Peyer's patch (tissue), 4 donors: ENCODE data around the gene PLD2. TPM values are rescaled to one million over a fixed set of nuclear protein-coding genes. Genes with fewer than 3 reads are reported as not detected.

Experiments
- DNase-seq, 3 donors: peaks; one replicate each; pipeline ENCODE4 v3.0.0-alpha.2; 2017 to 2019
- H3K27ac ChIP-seq, 4 donors: fragments of 200-600 bp; sonication (generic); one replicate each; pipeline ENCODE4 v1.5.1; 2016 to 2019
- H3K27me3 ChIP-seq, 2 donors: fragments of 200-600 bp; sonication (generic); one replicate each; pipeline ENCODE4 v1.5.1; 2019
- H3K36me3 ChIP-seq, 3 donors: fragments of 200-600 bp; sonication (generic); one replicate each; pipeline ENCODE4 v1.5.1; 2016 to 2019
- H3K4me1 ChIP-seq, 4 donors: fragments of 200-600 bp; sonication (generic); one replicate each; pipeline ENCODE4 v1.5.1; 2016 to 2019
- H3K4me3 ChIP-seq, 4 donors: fragments of 200-600 bp; sonication (generic); 1 replicate in 3 of 4; 2 replicates in 1 of 4; pipeline ENCODE4 v1.5.1; 2016 to 2019; ENCODE audit warnings: mild to moderate bottlenecking in 1 of 4
- H3K9me3 ChIP-seq, 4 donors: fragments of 200-600 bp; sonication (generic); one replicate each; pipeline ENCODE4 v1.5.1; 2016 to 2019; ENCODE audit warnings: mild to moderate bottlenecking in 1 of 4
- CTCF ChIP-seq, 6 experiments: fragments of 450-650 bp in 4 of 6; fragments of 200-600 bp in 2 of 6; sonication (generic) in 1 of 6; IDR thresholded peaks; one replicate each; pipeline ENCODE4 v1.5.1; 2017 to 2019; ENCODE audit warnings: antibody characterized with exemption in 6 of 6, mild to moderate bottlenecking in 3 of 6, moderate library complexity in 1 of 6
- POLR2A ChIP-seq, 2 donors: fragments of 450-650 bp; IDR thresholded peaks; one replicate each; pipeline ENCODE4 v1.5.1; 2017; ENCODE audit warnings: antibody characterized with exemption in 2 of 2, mild to moderate bottlenecking in 2 of 2, moderate library complexity in 2 of 2
- total RNA-seq, 4 donors: library from RNA; depleted of rRNA; stranded (reverse); fragments of >200 nt; gene quantifications; one replicate each; pipeline ENCODE4 v1.1.0, GENCODE V29; 2016

PLD2 gene
- total RNA-seq, 4 donors from 2014 or later, result 14.4 to 33.8 (median 26.6) TPM

- no peak overlapping the region for H3K27ac ChIP-seq
- no peaks in the 10 kb centered on the region for H3K27me3 ChIP-seq
- no peak for TF ChIP-seq CTCF (IDR thresholded peaks at IDR 0.05)
- TF ChIP-seq POLR2A (IDR thresholded peaks at IDR 0.05), result no peak
- no peaks in the 10 kb centered on the region for H3K9me3 ChIP-seq
- H3K36me3 ChIP-seq, result peaks cover 0 to 6% (median 0%) of the 10 kb centered on the region in 3 donors
- no peak overlapping the region for H3K4me3 ChIP-seq
- no peak for DNase-seq
- H3K4me1 ChIP-seq, result no peaks in the 10 kb centered on the region
Measured at GRCh38 chr17:4870855-4871254, 63.9 kb downstream of the PLD2 start.

- TF ChIP-seq CTCF (IDR thresholded peaks at IDR 0.05) (no peak), POLR2A (IDR thresholded peaks at IDR 0.05) (no peak)
- H3K36me3 ChIP-seq, result peaks cover 0 to 6% (median 0%) of the 10 kb centered on the region in 3 donors
Measured at GRCh38 chr17:4872786-4873185, 65.8 kb downstream of the PLD2 start.

More at GRCh38 chr17:4872786-4873185, 65.8 kb downstream of the PLD2 start:
- no peaks in the 10 kb centered on the region for H3K27me3 ChIP-seq
- H3K4me3 ChIP-seq, result no peak overlapping the region
- no peaks in the 10 kb centered on the region for H3K9me3 ChIP-seq
- H3K27ac ChIP-seq, result no peak overlapping the region
- DNase-seq, result no peak
- H3K4me1 ChIP-seq, result no peaks in the 10 kb centered on the region

Other genes with a start within 250 kb of the PLD2 start
- 100 to 1,000 TPM in 2 of 4 donors, 10 to 100 TPM in 2; 26.4 to 199 (median 119) TPM for gene GGT6, start 246.6 kb upstream of the PLD2 start, total RNA-seq
- 1 to 10 TPM in 1 of 4 donors, not detected in 3; 1.2 TPM for gene SMTNL2, start 222.6 kb upstream of the PLD2 start, total RNA-seq
- not detected for gene ALOX15, start 165.5 kb upstream of the PLD2 start, total RNA-seq
- 10 to 100 TPM; 21.2 to 34.9 (median 31.4) TPM for gene PELP1, start 103.0 kb upstream of the PLD2 start, total RNA-seq
- gene ARRB2, start 96.5 kb upstream of the PLD2 start, total RNA-seq, result 100 to 1,000 TPM in 1 of 4 donors, 10 to 100 TPM in 3; 59.2 to 163 (median 73.8) TPM
- 10 to 100 TPM; 32.1 to 44.6 (median 41.8) TPM for gene MED11, start 75.7 kb upstream of the PLD2 start, total RNA-seq
- gene ZMYND15, start 67.3 kb upstream of the PLD2 start, total RNA-seq, result 1 to 10 TPM in 3 of 4 donors, not detected in 1; 2.1 to 5.6 (median 4.0) TPM
- 10 to 100 TPM; 24.8 to 33.1 (median 28.0) TPM for gene CXCL16, start 67.2 kb upstream of the PLD2 start, total RNA-seq
- gene TM4SF5, start 35.3 kb upstream of the PLD2 start, total RNA-seq, result 100 to 1,000 TPM in 2 of 4 donors, 10 to 100 TPM in 1, not detected in 1; 75.3 to 171 (median 163) TPM
- 1 to 10 TPM in 1 of 4 donors, not detected in 3; 3.8 TPM for gene VMO1, start 20.8 kb upstream of the PLD2 start, total RNA-seq
- 10 to 100 TPM in 2 of 4 donors, 1 to 10 TPM in 1, not detected in 1; 5.4 to 28.2 (median 23.6) TPM for gene GLTPD2, start 18.2 kb upstream of the PLD2 start, total RNA-seq
- 100 to 1,000 TPM in 2 of 4 donors, 10 to 100 TPM in 2; 51.4 to 155 (median 107) TPM for gene PSMB6, start 11.0 kb upstream of the PLD2 start, total RNA-seq
- 100 to 1,000 TPM; 111 to 278 (median 223) TPM for gene MINK1, start 26.2 kb downstream of the PLD2 start, total RNA-seq
- gene C17orf107, start 92.4 kb downstream of the PLD2 start, total RNA-seq, result 1 to 10 TPM in 2 of 4 donors, under 1 TPM in 2; 0.66 to 5.0 (median 1.5) TPM
- not detected for gene CHRNE, start 95.9 kb downstream of the PLD2 start, total RNA-seq
- gene GP1BA, start 125.1 kb downstream of the PLD2 start, total RNA-seq, result not detected
- gene SLC25A11, start 132.9 kb downstream of the PLD2 start, total RNA-seq, result 10 to 100 TPM; 30.5 to 84.1 (median 60.4) TPM
- 10 to 100 TPM; 57.8 to 92.1 (median 78.9) TPM for gene RNF167, start 133.1 kb downstream of the PLD2 start, total RNA-seq
- gene PFN1, start 141.4 kb downstream of the PLD2 start, total RNA-seq, result 1,000 to 10,000 TPM in 1 of 4 donors, 100 to 1,000 TPM in 3; 530 to 1,064 (median 855) TPM
- gene ENO3, start 144.0 kb downstream of the PLD2 start, total RNA-seq, result 10 to 100 TPM in 3 of 4 donors, 1 to 10 TPM in 1; 7.4 to 27.7 (median 20.6) TPM
- gene SPAG7, start 160.7 kb downstream of the PLD2 start, total RNA-seq, result 10 to 100 TPM; 34.2 to 85.0 (median 48.9) TPM
- gene CAMTA2, start 180.5 kb downstream of the PLD2 start, total RNA-seq, result 100 to 1,000 TPM in 1 of 4 donors, 10 to 100 TPM in 3; 42.4 to 124 (median 88.7) TPM
- 1 to 10 TPM in 1 of 4 donors, not detected in 3; 2.4 TPM for gene INCA1, start 190.4 kb downstream of the PLD2 start, total RNA-seq
- gene KIF1C, start 190.8 kb downstream of the PLD2 start, total RNA-seq, result 100 to 1,000 TPM in 3 of 4 donors, 10 to 100 TPM in 1; 91.4 to 141 (median 116) TPM
- gene SLC52A1, start 228.3 kb downstream of the PLD2 start, total RNA-seq, result 10 to 100 TPM in 3 of 4 donors, not detected in 1; 12.9 to 50.8 (median 45.3) TPM